ENCODE data around the gene ELOVL3.

The ELOVL3 gene

GRCh38 chr10:102234888-102235597 lies 8.9 kb downstream of the ELOVL3 start:
- Histone ChIP-seq H3K36me3 (replicated peaks in 1 of 2; ENCODE audit: control insufficient read depth in 2 of 2, insufficient read depth in 2 of 2, low read length in 2 of 2) (no peaks in the 10 kb centered on the region), H3K9ac (ENCODE audit: low read depth, low read length, poor library complexity) (no peak overlapping the region), H3K4me2 (ENCODE audit: insufficient read depth, low read length, poor library complexity, severe bottlenecking) (no peak overlapping the region), H3K4ac (ENCODE audit: low read length) (no peak overlapping the region), H2BK12ac (ENCODE audit: low read length) (peak overlapping the region; percentile 78), H2BK120ac (ENCODE audit: low read depth, low read length) (no peak overlapping the region), H2AK5ac (ENCODE audit: low read depth, low read length) (no peak overlapping the region), H3K27me3 (ENCODE audit: control insufficient read depth in 3 of 3, insufficient read depth in 3 of 3, low read depth in 1 of 3, low read length in 3 of 3) (peaks cover 13 to 97% (median 66%) of the 10 kb centered on the region in 3 experiments), H3K18ac (ENCODE audit: low read length) (peak overlapping the region; percentile 61), H4K91ac (ENCODE audit: low read depth, low read length, poor library complexity) (no peak overlapping the region), H4K8ac (ENCODE audit: low read depth, low read length) (no peak overlapping the region), H2BK5ac (ENCODE audit: low read length) (no peak overlapping the region), H2AFZ (ENCODE audit: low read length) (no peak overlapping the region), H3K9me3 (replicated peaks in 1 of 2; ENCODE audit: control insufficient read depth in 2 of 2, insufficient read depth in 1 of 2, low read depth in 1 of 2, low read length in 2 of 2) (peaks cover 0 to 2% of the 10 kb centered on the region in 2 donors), H3K27ac (replicated peaks; ENCODE audit: low read length) (no peak overlapping the region), H3K4me1 (ENCODE audit: control insufficient read depth in 2 of 2, insufficient read depth in 1 of 2, low read depth in 1 of 2, low read length in 2 of 2) (peaks cover 4 to 6% of the 10 kb centered on the region in 2 donors), H3K23ac (ENCODE audit: low read depth, low read length, poor library complexity) (no peak overlapping the region), H3K14ac (ENCODE audit: low read length) (peak overlapping the region; percentile 85), H3K4me3 (ENCODE audit: low read length in 2 of 2) (no peak overlapping the region), H3K79me1 (ENCODE audit: low read depth, low read length) (no peaks in the 10 kb centered on the region), H2BK15ac (ENCODE audit: low read length) (no peak overlapping the region)
- WGBS, 2 donors (ENCODE audit: extremely low coverage in 2 of 2, insufficient read length in 2 of 2, insufficient replicate concordance in 1 of 2) = no CpG with 5 or more reads among the region's 12 CpGs
- no peak for DNase-seq (ENCODE audit: low spot score)

- H3K79me1 ChIP-seq (ENCODE audit: low read depth, low read length) = no peaks in the 10 kb centered on the region
- H2BK5ac ChIP-seq (ENCODE audit: low read length) = no peak overlapping the region
- no peak overlapping the region for H2BK120ac ChIP-seq (ENCODE audit: low read depth, low read length)
- no peak overlapping the region for H3K14ac ChIP-seq (ENCODE audit: low read length)
- H2AFZ ChIP-seq (ENCODE audit: low read length) = no peak overlapping the region
- no peaks in the 10 kb centered on the region for H3K36me3 ChIP-seq (replicated peaks in 1 of 2; ENCODE audit: control insufficient read depth in 2 of 2, insufficient read depth in 2 of 2, low read length in 2 of 2)
- no peak overlapping the region for H2AK5ac ChIP-seq (ENCODE audit: low read depth, low read length)
- no peak overlapping the region for H3K18ac ChIP-seq (ENCODE audit: low read length)
- H2BK15ac ChIP-seq (ENCODE audit: low read length) = no peak overlapping the region
- H3K27ac ChIP-seq (replicated peaks; ENCODE audit: low read length) = no peak overlapping the region
- H4K8ac ChIP-seq (ENCODE audit: low read depth, low read length) = no peak overlapping the region
- H3K4me1 ChIP-seq (ENCODE audit: control insufficient read depth in 2 of 2, insufficient read depth in 1 of 2, low read depth in 1 of 2, low read length in 2 of 2) = peaks cover 1 to 7% of the 10 kb centered on the region in 2 donors
- H3K9ac ChIP-seq (ENCODE audit: low read depth, low read length, poor library complexity) = no peak overlapping the region
- H3K27me3 ChIP-seq (ENCODE audit: control insufficient read depth in 3 of 3, insufficient read depth in 3 of 3, low read depth in 1 of 3, low read length in 3 of 3) = peaks cover 17 to 97% (median 66%) of the 10 kb centered on the region in 3 experiments
- no peak overlapping the region for H3K4me3 ChIP-seq (ENCODE audit: low read length in 2 of 2)
- H4K91ac ChIP-seq (ENCODE audit: low read depth, low read length, poor library complexity) = no peak overlapping the region
- no peak overlapping the region for H3K4me2 ChIP-seq (ENCODE audit: insufficient read depth, low read length, poor library complexity, severe bottlenecking)
- no CpG with 5 or more reads among the region's 1 CpG for WGBS, 2 donors (ENCODE audit: extremely low coverage in 2 of 2, insufficient read length in 2 of 2, insufficient replicate concordance in 1 of 2)
- no peak for DNase-seq (ENCODE audit: low spot score)
- H3K9me3 ChIP-seq (replicated peaks in 1 of 2; ENCODE audit: control insufficient read depth in 2 of 2, insufficient read depth in 1 of 2, low read depth in 1 of 2, low read length in 2 of 2) = peaks cover 0 to 2% of the 10 kb centered on the region in 2 donors
- H2BK12ac ChIP-seq (ENCODE audit: low read length) = no peak overlapping the region
- H3K23ac ChIP-seq (ENCODE audit: low read depth, low read length, poor library complexity) = no peak overlapping the region
- H3K4ac ChIP-seq (ENCODE audit: low read length) = no peak overlapping the region
Observed at GRCh38 chr10:102235598-102235920, 9.5 kb downstream of the ELOVL3 start.

- H3K27me3 ChIP-seq (ENCODE audit: control insufficient read depth in 3 of 3, insufficient read depth in 3 of 3, low read depth in 1 of 3, low read length in 3 of 3) = peaks cover 20 to 97% (median 66%) of the 10 kb centered on the region in 3 experiments
- no peaks in the 10 kb centered on the region for H3K79me1 ChIP-seq (ENCODE audit: low read depth, low read length)
Observed at GRCh38 chr10:102236006-102236405, 9.9 kb downstream of the ELOVL3 start.

GRCh38 chr10:102237711-102238252 lies 11.7 kb downstream of the ELOVL3 start:
- Histone ChIP-seq H2BK120ac (ENCODE audit: low read depth, low read length) (no peak overlapping the region), H3K4me2 (ENCODE audit: insufficient read depth, low read length, poor library complexity, severe bottlenecking) (no peak overlapping the region), H4K8ac (ENCODE audit: low read depth, low read length) (no peak overlapping the region), H3K4me1 (ENCODE audit: control insufficient read depth in 2 of 2, insufficient read depth in 1 of 2, low read depth in 1 of 2, low read length in 2 of 2) (peaks cover 7 to 19% of the 10 kb centered on the region in 2 donors), H3K27me3 (ENCODE audit: control insufficient read depth in 3 of 3, insufficient read depth in 3 of 3, low read depth in 1 of 3, low read length in 3 of 3) (peaks cover 10 to 91% (median 62%) of the 10 kb centered on the region in 3 experiments), H3K14ac (ENCODE audit: low read length) (no peak overlapping the region), H2BK15ac (ENCODE audit: low read length) (no peak overlapping the region), H3K4me3 (ENCODE audit: low read length in 2 of 2) (no peak overlapping the region), H2BK12ac (ENCODE audit: low read length) (no peak overlapping the region), H4K91ac (ENCODE audit: low read depth, low read length, poor library complexity) (no peak overlapping the region), H2AK5ac (ENCODE audit: low read depth, low read length) (no peak overlapping the region), H2BK5ac (ENCODE audit: low read length) (no peak overlapping the region), H3K9ac (ENCODE audit: low read depth, low read length, poor library complexity) (no peak overlapping the region), H3K36me3 (replicated peaks in 1 of 2; ENCODE audit: control insufficient read depth in 2 of 2, insufficient read depth in 2 of 2, low read length in 2 of 2) (no peaks in the 10 kb centered on the region), H2AFZ (ENCODE audit: low read length) (no peak overlapping the region), H3K27ac (replicated peaks; ENCODE audit: low read length) (no peak overlapping the region), H3K79me1 (ENCODE audit: low read depth, low read length) (no peaks in the 10 kb centered on the region), H3K18ac (ENCODE audit: low read length) (no peak overlapping the region), H3K23ac (ENCODE audit: low read depth, low read length, poor library complexity) (no peak overlapping the region), H3K4ac (ENCODE audit: low read length) (no peak overlapping the region), H3K9me3 (replicated peaks in 1 of 2; ENCODE audit: control insufficient read depth in 2 of 2, insufficient read depth in 1 of 2, low read depth in 1 of 2, low read length in 2 of 2) (peaks cover 0 to 2% of the 10 kb centered on the region in 2 donors)
- no peak for DNase-seq (ENCODE audit: low spot score)
- WGBS, 2 donors (ENCODE audit: extremely low coverage in 2 of 2, insufficient read length in 2 of 2, insufficient replicate concordance in 1 of 2) = no CpG with 5 or more reads among the region's 4 CpGs

More at GRCh38 chr10:102236006-102236405, 9.9 kb downstream of the ELOVL3 start:
- H3K36me3 ChIP-seq (replicated peaks in 1 of 2; ENCODE audit: control insufficient read depth in 2 of 2, insufficient read depth in 2 of 2, low read length in 2 of 2) = no peaks in the 10 kb centered on the region
- H3K4ac ChIP-seq (ENCODE audit: low read length) = no peak overlapping the region
- DNase-seq (ENCODE audit: low spot score) = no peak
- peaks cover 3 to 11% of the 10 kb centered on the region in 2 donors for H3K4me1 ChIP-seq (ENCODE audit: control insufficient read depth in 2 of 2, insufficient read depth in 1 of 2, low read depth in 1 of 2, low read length in 2 of 2)
- WGBS, 2 donors (ENCODE audit: extremely low coverage in 2 of 2, insufficient read length in 2 of 2, insufficient replicate concordance in 1 of 2) = no CpG with 5 or more reads among the region's 8 CpGs
- no peak overlapping the region for H2BK120ac ChIP-seq (ENCODE audit: low read depth, low read length)
- H3K23ac ChIP-seq (ENCODE audit: low read depth, low read length, poor library complexity) = no peak overlapping the region
- H4K8ac ChIP-seq (ENCODE audit: low read depth, low read length) = no peak overlapping the region
- no peak overlapping the region for H2AK5ac ChIP-seq (ENCODE audit: low read depth, low read length)
- H3K9ac ChIP-seq (ENCODE audit: low read depth, low read length, poor library complexity) = no peak overlapping the region
- H3K4me2 ChIP-seq (ENCODE audit: insufficient read depth, low read length, poor library complexity, severe bottlenecking) = no peak overlapping the region
- H3K27ac ChIP-seq (replicated peaks; ENCODE audit: low read length) = no peak overlapping the region
- no peak overlapping the region for H2BK12ac ChIP-seq (ENCODE audit: low read length)
- H3K14ac ChIP-seq (ENCODE audit: low read length) = no peak overlapping the region
- no peak overlapping the region for H3K18ac ChIP-seq (ENCODE audit: low read length)
- H3K9me3 ChIP-seq (replicated peaks in 1 of 2; ENCODE audit: control insufficient read depth in 2 of 2, insufficient read depth in 1 of 2, low read depth in 1 of 2, low read length in 2 of 2) = peaks cover 0 to 2% of the 10 kb centered on the region in 2 donors
- no peak overlapping the region for H2BK15ac ChIP-seq (ENCODE audit: low read length)
- H3K4me3 ChIP-seq (ENCODE audit: low read length in 2 of 2) = no peak overlapping the region
- no peak overlapping the region for H2BK5ac ChIP-seq (ENCODE audit: low read length)
- no peak overlapping the region for H2AFZ ChIP-seq (ENCODE audit: low read length)
- H4K91ac ChIP-seq (ENCODE audit: low read depth, low read length, poor library complexity) = no peak overlapping the region

Data from neuronal stem cell (in vitro differentiated cells).